SK-N-SH (cell line): ENCODE results near the gene MIF4GD. TPM values are rescaled to one million over a fixed set of nuclear protein-coding genes. Genes with fewer than 3 reads are reported as not detected.

Experiments used
- CTCF ChIA-PET: fragments of 300-600, 350-600 bp; formaldehyde crosslinking; extraction: SDS; loops from one replicate; lab custom pipeline; 2021; lab: Yijun Ruan, JAX
- POLR2A ChIA-PET: fragments of 350-600 bp; sonication (Branson Sonifier 250); formaldehyde crosslinking; extraction: SDS; loops from one replicate; lab custom pipeline; 2020; ENCODE audit warnings: antibody characterized with exemption, inconsistent platforms; lab: Yijun Ruan, JAX
- DNase-seq: peaks from one replicate; pipeline ENCODE4 v3.0.0; 2012
- H2AFZ ChIP-seq: fragments of 200-600 bp; sonication (generic); 2 replicates; pipeline ENCODE4 v1.8.1; 2016; ENCODE audit warnings: antibody characterized with exemption, mild to moderate bottlenecking, low read depth
- H3F3A ChIP-seq: fragments of 200-600 bp; sonication (generic); replicated peaks from 2 replicates; pipeline ENCODE3; 2016; ENCODE audit warnings: antibody characterized with exemption, mild to moderate bottlenecking; ENCODE audit not compliant: insufficient read depth
- H3K27ac ChIP-seq, 2 experiments: fragments of 200-500 bp in 1 of 2; fragments of 200-600 bp in 1 of 2; sonication (Bioruptor generic) in 1 of 2; sonication (generic), shearing (Covaris generic) in 1 of 2; 2 replicates each; pipeline versions ENCODE4 v1.5.1 to v1.6.1; 2014 to 2016; ENCODE audit warnings: low read depth in 2 of 2, inconsistent platforms in 1 of 2, low read length in 1 of 2, mild to moderate bottlenecking in 1 of 2, mixed read lengths in 1 of 2
- H3K27me3 ChIP-seq: fragments of 200-600 bp; sonication (generic), shearing (Covaris generic); 2 replicates; pipeline ENCODE4 v1.6.1; 2016; ENCODE audit warnings: mixed run types; ENCODE audit not compliant: insufficient read depth
- H3K36me3 ChIP-seq, 2 experiments: fragments of 200-500 bp in 1 of 2; fragments of 200-600 bp in 1 of 2; sonication (Bioruptor generic) in 1 of 2; sonication (generic) in 1 of 2; replicated peaks in 1 of 2; 2 replicates each; pipeline versions ENCODE3 to v1.5.1; 2014 to 2016; ENCODE audit warnings: low read length in 1 of 2, mild to moderate bottlenecking in 1 of 2; ENCODE audit not compliant: insufficient read depth in 2 of 2, control insufficient read depth in 1 of 2
- H3K4me1 ChIP-seq, 2 experiments: fragments of 200-500 bp in 1 of 2; fragments of 200-600 bp in 1 of 2; sonication (Bioruptor generic) in 1 of 2; sonication (generic), shearing (Covaris generic) in 1 of 2; 2 replicates each; pipeline versions ENCODE4 v1.5.1 to v1.6.1; 2014 to 2016; ENCODE audit warnings: low read depth in 1 of 2, low read length in 1 of 2, mixed run types in 1 of 2; ENCODE audit not compliant: insufficient read depth in 2 of 2, control insufficient read depth in 1 of 2
- H3K4me2 ChIP-seq: fragments of 200-600 bp; sonication (generic), shearing (Covaris generic); 2 replicates; pipeline ENCODE4 v1.6.1; 2017; ENCODE audit warnings: mixed run types
- H3K4me3 ChIP-seq, 2 experiments: fragments of 200-500 bp in 1 of 2; fragments of 200-600 bp in 1 of 2; sonication (Bioruptor generic) in 1 of 2; sonication (generic), shearing (Covaris generic) in 1 of 2; 2 replicates each; pipeline versions ENCODE4 v1.5.1 to v1.8.1; 2014 to 2016; ENCODE audit warnings: low read depth in 2 of 2, inconsistent platforms in 1 of 2, low read length in 1 of 2, mild to moderate bottlenecking in 1 of 2, mixed read lengths in 1 of 2, moderate library complexity in 1 of 2
- H3K79me2 ChIP-seq: fragments of 200-600 bp; sonication (generic); 2 replicates; pipeline ENCODE4 v1.8.1; 2017; ENCODE audit warnings: mild to moderate bottlenecking; ENCODE audit not compliant: insufficient read depth
- H3K9ac ChIP-seq: fragments of 200-600 bp; sonication (generic); 2 replicates; pipeline ENCODE4 v1.6.1; 2017; ENCODE audit warnings: mixed run types
- H3K9me2 ChIP-seq: fragments of 200-600 bp; sonication (generic); 2 replicates; pipeline ENCODE4 v1.6.1; 2017; ENCODE audit warnings: mixed run types
- H3K9me3 ChIP-seq: fragments of 200-600 bp; sonication (generic); 2 replicates; pipeline ENCODE4 v1.6.1; 2017; ENCODE audit warnings: mixed run types, mild to moderate bottlenecking, moderate library complexity
- H4K20me1 ChIP-seq: fragments of 200-600 bp; sonication (generic); 2 replicates; pipeline ENCODE4 v1.6.1; 2017; ENCODE audit warnings: mild to moderate bottlenecking, mixed run types; ENCODE audit not compliant: insufficient read depth
- ELF1 ChIP-seq: IDR thresholded peaks from 2 replicates; pipeline ENCODE4 v1.4.0; 2012
- FOSL2 ChIP-seq: IDR thresholded peaks from 2 replicates; pipeline ENCODE4 v1.4.0; 2012; ENCODE audit warnings: low read depth, mild to moderate bottlenecking, moderate library complexity, borderline replicate concordance
- FOXJ3 ChIP-seq: sonication (generic); formaldehyde crosslinking; IDR thresholded peaks from 2 replicates; pipeline ENCODE4 v1.5.1; 2020; ENCODE audit warnings: mild to moderate bottlenecking, missing genetic modification reagents
- FOXM1 ChIP-seq: IDR thresholded peaks from 2 replicates; pipeline ENCODE4 v1.4.0; 2012; ENCODE audit warnings: low read depth, mild to moderate bottlenecking
- GATA2 ChIP-seq: sonication (generic); formaldehyde crosslinking; IDR thresholded peaks from 2 replicates; pipeline ENCODE4 v1.5.0; 2020; ENCODE audit warnings: mild to moderate bottlenecking, missing genetic modification reagents
- MXI1 ChIP-seq: IDR thresholded peaks from 2 replicates; pipeline ENCODE4 v1.6.1; 2012; ENCODE audit warnings: mild to moderate bottlenecking, low read depth, low read length, improper control_type of control experiment
- PBX3 ChIP-seq: IDR thresholded peaks from 2 replicates; pipeline ENCODE4; 2012
- POLR2AphosphoS5 ChIP-seq: IDR thresholded peaks from 2 replicates; pipeline ENCODE4 v1.6.1; 2012; ENCODE audit warnings: low read depth, low read length
- RAD21 ChIP-seq: IDR thresholded peaks from 2 replicates; pipeline ENCODE4 v1.6.1; 2012; ENCODE audit warnings: mild to moderate bottlenecking, low read length
- RCOR1 ChIP-seq: fragments of 150-350 bp; IDR thresholded peaks from 2 replicates; pipeline ENCODE4 v1.6.1; 2017; ENCODE audit warnings: antibody characterized with exemption, low read length
- RXRA ChIP-seq: IDR thresholded peaks from 2 replicates; pipeline ENCODE4 v1.4.0; 2012; ENCODE audit warnings: low read depth, mild to moderate bottlenecking, borderline replicate concordance
- SIN3A ChIP-seq: IDR thresholded peaks from 2 replicates; pipeline ENCODE4 v1.6.1; 2012; ENCODE audit warnings: low read depth, mild to moderate bottlenecking, low read length, moderate library complexity, borderline replicate concordance
- TEAD4 ChIP-seq: IDR thresholded peaks from 2 replicates; pipeline ENCODE4 v1.4.0; 2012; ENCODE audit warnings: mild to moderate bottlenecking, borderline replicate concordance; ENCODE audit not compliant: insufficient read depth
- ZBTB33 ChIP-seq: IDR thresholded peaks from 2 replicates; pipeline ENCODE4 v1.4.0; 2012; ENCODE audit warnings: low read depth, borderline replicate concordance
- WGBS: methylation state at CpG from one replicate; pipeline ENCODE4 v1.1.6; 2017; ENCODE audit warnings: low lambda C conversion rate; 5-methylcytosine and 5-hydroxymethylcytosine counted together
- polyA plus RNA-seq, 3 experiments: library from polyadenylated mRNA; depleted of rRNA; stranded (reverse); fragments of >200 nt; gene quantifications; 2 replicates each; pipeline ENCODE4 v1.2.3, GENCODE V29; 2012
- TF ChIP-seq, protein P1 (sequence below): fragments of 150-350 bp; IDR thresholded peaks from 2 replicates; pipeline ENCODE4 v1.6.1; 2016; ENCODE audit warnings: mild to moderate bottlenecking, low read depth, low read length
- TF ChIP-seq, protein P2 (sequence below): fragments of 150-350 bp; IDR thresholded peaks from 2 replicates; pipeline ENCODE4 v1.6.1; 2017; ENCODE audit warnings: antibody characterized with exemption, low read length, low read depth, borderline replicate concordance
- TF ChIP-seq, protein P3 (sequence below): fragments of 200-600 bp; sonication (generic); IDR thresholded peaks from 2 replicates; pipeline ENCODE4 v1.6.1; 2017; ENCODE audit warnings: antibody characterized with exemption, mild to moderate bottlenecking, moderate library complexity

MIF4GD gene
- polyA plus RNA-seq, 1 of the 3 experiments (the other 2 are of a cell fraction): 65.4 TPM

DNA sequence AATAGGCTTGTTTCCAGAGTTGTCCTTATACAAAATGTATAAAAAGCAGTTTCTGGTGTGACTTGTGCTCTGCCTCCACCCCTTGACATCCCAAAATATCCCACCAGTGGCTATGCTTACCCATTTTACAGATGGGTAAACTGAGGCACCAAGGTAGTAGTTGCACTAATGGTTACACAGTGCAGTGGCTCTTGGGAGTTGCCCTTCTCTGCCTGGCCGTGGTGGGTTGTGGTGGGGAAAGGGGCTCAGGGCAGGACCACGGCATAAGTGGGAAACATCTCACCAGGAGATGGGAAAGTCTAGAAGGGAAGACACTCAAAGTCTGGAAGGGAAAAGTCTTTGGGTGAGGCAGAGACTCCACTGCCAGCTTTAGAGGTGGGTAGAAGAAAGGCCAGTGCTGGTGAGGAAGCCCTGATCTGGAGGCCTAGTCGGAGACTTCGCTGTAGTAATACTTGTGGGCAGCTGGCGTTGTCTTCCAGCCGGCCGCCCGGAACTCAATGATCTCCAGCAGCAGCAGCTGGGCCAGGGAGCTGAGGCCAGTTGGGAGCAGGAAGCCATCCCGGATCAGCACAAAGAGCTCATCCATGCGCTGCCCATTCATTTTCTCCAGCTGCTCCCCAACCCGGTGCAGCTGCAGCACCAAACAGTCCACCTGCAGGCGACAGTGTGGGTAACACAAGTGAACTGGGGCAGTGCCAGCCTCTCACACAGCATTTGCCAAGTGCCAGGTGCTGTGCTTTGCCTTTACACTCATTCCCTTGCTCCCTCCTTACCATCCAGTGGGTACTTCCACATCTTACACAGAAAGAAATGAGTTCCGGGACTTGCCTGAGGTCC is 4.5 kb downstream of the MIF4GD start:
- H3K27ac ChIP-seq: no peak overlapping the region
- ChIA-PET CTCF (interaction anchor here (2.0 kb wide), 1 partner anchor 146 kb away, joined by 7 read pairs; no protein-coding TSS in a partner anchor), POLR2A (interaction anchor here (1.0 kb wide), 1 partner anchor 23 kb away, joined by 3 read pairs; the partner anchor contains the start of gene SLC25A19)

More for the DNA sequence above, 4.5 kb downstream of the MIF4GD start:
- no peak for TF ChIP-seq RXRA
- no peak for TF ChIP-seq FOXJ3
- TF ChIP-seq, protein P1, sequence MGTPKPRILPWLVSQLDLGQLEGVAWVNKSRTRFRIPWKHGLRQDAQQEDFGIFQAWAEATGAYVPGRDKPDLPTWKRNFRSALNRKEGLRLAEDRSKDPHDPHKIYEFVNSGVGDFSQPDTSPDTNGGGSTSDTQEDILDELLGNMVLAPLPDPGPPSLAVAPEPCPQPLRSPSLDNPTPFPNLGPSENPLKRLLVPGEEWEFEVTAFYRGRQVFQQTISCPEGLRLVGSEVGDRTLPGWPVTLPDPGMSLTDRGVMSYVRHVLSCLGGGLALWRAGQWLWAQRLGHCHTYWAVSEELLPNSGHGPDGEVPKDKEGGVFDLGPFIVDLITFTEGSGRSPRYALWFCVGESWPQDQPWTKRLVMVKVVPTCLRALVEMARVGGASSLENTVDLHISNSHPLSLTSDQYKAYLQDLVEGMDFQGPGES: no peak
- no peak for TF ChIP-seq RCOR1
- TF ChIP-seq RAD21: no peak
- no peak for TF ChIP-seq ELF1
- no peak for TF ChIP-seq MXI1
- no peak for TF ChIP-seq SIN3A
- no peak for TF ChIP-seq FOSL2
- no peak for TF ChIP-seq ZBTB33
- TF ChIP-seq FOXM1: no peak
- TF ChIP-seq TEAD4: no peak
- TF ChIP-seq GATA2 (CRISPR knock-in tag): no peak
- no peak for TF ChIP-seq PBX3
- TF ChIP-seq POLR2AphosphoS5: no peak
- TF ChIP-seq, protein P2, sequence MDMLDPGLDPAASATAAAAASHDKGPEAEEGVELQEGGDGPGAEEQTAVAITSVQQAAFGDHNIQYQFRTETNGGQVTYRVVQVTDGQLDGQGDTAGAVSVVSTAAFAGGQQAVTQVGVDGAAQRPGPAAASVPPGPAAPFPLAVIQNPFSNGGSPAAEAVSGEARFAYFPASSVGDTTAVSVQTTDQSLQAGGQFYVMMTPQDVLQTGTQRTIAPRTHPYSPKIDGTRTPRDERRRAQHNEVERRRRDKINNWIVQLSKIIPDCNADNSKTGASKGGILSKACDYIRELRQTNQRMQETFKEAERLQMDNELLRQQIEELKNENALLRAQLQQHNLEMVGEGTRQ: no peak
- TF ChIP-seq, protein P3, sequence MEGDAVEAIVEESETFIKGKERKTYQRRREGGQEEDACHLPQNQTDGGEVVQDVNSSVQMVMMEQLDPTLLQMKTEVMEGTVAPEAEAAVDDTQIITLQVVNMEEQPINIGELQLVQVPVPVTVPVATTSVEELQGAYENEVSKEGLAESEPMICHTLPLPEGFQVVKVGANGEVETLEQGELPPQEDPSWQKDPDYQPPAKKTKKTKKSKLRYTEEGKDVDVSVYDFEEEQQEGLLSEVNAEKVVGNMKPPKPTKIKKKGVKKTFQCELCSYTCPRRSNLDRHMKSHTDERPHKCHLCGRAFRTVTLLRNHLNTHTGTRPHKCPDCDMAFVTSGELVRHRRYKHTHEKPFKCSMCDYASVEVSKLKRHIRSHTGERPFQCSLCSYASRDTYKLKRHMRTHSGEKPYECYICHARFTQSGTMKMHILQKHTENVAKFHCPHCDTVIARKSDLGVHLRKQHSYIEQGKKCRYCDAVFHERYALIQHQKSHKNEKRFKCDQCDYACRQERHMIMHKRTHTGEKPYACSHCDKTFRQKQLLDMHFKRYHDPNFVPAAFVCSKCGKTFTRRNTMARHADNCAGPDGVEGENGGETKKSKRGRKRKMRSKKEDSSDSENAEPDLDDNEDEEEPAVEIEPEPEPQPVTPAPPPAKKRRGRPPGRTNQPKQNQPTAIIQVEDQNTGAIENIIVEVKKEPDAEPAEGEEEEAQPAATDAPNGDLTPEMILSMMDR: no peak
- Histone ChIP-seq H3K27me3 (no peaks in the 10 kb centered on the region), H4K20me1 (no peaks in the 10 kb centered on the region), H3K4me1 (peaks cover 15 to 23% of the 10 kb centered on the region in 2 experiments; a peak in 2 of 4 replicates), H2AFZ (no peak overlapping the region), H3K79me2 (peaks cover 30% of the 10 kb centered on the region), H3K4me2 (no peak overlapping the region), H3K36me3 (peaks cover 33 to 35% of the 10 kb centered on the region in 2 experiments), H3K4me3 (no peak overlapping the region), H3K9me2 (no peaks in the 10 kb centered on the region), H3K9me3 (no peaks in the 10 kb centered on the region), H3F3A (no peaks in the 10 kb centered on the region), H3K9ac (no peak overlapping the region)
- peak; percentile 12 for DNase-seq
- 95% methylated on average over 13 of the region's 13 CpGs for WGBS
